PFSK-1 (cell line): ENCODE results near the gene KRT9.

Experiments used
- FOXP2 ChIP-seq: optimal IDR thresholded peaks from 2 replicates; pipeline ENCODE3; 2011; ENCODE audit warnings: borderline replicate concordance, control low read depth, inconsistent platforms; ENCODE audit not compliant: insufficient read depth; ENCODE audit errors: extremely low read length, extremely low read depth
- POLR2AphosphoS5 ChIP-seq: IDR thresholded peaks from 2 replicates; pipeline ENCODE4 v1.6.1; 2012; ENCODE audit warnings: low read depth, mild to moderate bottlenecking, control low read depth, low read length, moderate library complexity
- SIN3A ChIP-seq: IDR thresholded peaks from 2 replicates; pipeline ENCODE4 v1.6.1; 2012; ENCODE audit warnings: mild to moderate bottlenecking, low read length, moderate library complexity, borderline replicate concordance; ENCODE audit not compliant: insufficient read depth
- TAF1 ChIP-seq: IDR thresholded peaks from 2 replicates; pipeline ENCODE4 v1.6.1; 2012; ENCODE audit warnings: low read length, control low read depth, borderline replicate concordance; ENCODE audit not compliant: insufficient read depth
- TF ChIP-seq, protein P1 (sequence below), 2 experiments: IDR thresholded peaks; 2 replicates each; pipeline versions ENCODE4 v1.6.1 to v1.8.0; 2011 to 2012; ENCODE audit warnings: low read depth in 2 of 2, low read length in 2 of 2, control low read depth in 1 of 2, inconsistent platforms in 1 of 2, mild to moderate bottlenecking in 1 of 2, moderate library complexity in 1 of 2; ENCODE audit not compliant: insufficient read depth in 1 of 2

KRT9 gene

DNA sequence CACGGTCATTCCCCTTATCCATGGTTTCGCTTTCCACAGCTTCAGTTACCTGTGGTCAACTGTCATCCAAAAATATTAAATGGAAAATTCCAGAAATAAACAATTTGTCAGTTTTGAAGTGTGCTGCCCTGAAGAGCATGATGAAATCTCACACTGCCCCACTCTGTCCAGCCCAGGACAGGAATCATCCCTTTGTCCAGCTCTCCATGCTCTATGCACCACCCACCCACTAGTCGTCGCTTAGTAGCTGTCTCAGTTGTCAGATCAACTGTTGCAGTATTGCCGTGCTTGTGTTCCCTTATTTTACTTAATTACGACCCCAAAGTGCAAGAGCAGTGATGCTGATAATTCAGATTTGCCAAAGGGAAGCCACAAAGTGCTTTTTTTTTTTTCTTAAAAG is 10.3 kb downstream of the KRT9 start:
- TF ChIP-seq FOXP2 (no peak), POLR2AphosphoS5 (no peak), SIN3A (no peak), TAF1 (no peak)
- TF ChIP-seq, protein P1, sequence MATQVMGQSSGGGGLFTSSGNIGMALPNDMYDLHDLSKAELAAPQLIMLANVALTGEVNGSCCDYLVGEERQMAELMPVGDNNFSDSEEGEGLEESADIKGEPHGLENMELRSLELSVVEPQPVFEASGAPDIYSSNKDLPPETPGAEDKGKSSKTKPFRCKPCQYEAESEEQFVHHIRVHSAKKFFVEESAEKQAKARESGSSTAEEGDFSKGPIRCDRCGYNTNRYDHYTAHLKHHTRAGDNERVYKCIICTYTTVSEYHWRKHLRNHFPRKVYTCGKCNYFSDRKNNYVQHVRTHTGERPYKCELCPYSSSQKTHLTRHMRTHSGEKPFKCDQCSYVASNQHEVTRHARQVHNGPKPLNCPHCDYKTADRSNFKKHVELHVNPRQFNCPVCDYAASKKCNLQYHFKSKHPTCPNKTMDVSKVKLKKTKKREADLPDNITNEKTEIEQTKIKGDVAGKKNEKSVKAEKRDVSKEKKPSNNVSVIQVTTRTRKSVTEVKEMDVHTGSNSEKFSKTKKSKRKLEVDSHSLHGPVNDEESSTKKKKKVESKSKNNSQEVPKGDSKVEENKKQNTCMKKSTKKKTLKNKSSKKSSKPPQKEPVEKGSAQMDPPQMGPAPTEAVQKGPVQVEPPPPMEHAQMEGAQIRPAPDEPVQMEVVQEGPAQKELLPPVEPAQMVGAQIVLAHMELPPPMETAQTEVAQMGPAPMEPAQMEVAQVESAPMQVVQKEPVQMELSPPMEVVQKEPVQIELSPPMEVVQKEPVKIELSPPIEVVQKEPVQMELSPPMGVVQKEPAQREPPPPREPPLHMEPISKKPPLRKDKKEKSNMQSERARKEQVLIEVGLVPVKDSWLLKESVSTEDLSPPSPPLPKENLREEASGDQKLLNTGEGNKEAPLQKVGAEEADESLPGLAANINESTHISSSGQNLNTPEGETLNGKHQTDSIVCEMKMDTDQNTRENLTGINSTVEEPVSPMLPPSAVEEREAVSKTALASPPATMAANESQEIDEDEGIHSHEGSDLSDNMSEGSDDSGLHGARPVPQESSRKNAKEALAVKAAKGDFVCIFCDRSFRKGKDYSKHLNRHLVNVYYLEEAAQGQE (IDR thresholded peaks at IDR 0.05; ENCODE audit: insufficient read depth in 1 of 2, low read depth in 2 of 2, low read length in 2 of 2), result no peak

DNA sequence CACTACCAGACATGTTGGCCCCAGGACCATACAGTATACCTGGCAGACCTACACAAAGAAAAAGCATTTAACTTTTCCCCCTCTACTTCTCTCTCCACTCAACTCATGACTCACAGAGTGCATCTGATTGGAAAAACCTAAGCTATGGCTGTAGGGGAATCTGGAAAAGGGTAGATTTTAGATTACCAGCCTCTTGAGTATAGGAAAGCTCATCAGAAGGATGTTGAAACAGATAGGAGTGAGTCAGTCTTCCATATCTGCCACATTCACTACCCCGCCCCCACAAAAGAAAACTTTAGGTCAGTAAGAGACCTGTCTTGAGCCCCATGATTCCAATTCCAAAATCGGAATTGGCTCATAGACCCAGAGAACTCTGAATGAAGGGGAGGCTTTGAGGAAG is 12.3 kb downstream of the KRT9 start:
- TF ChIP-seq POLR2AphosphoS5 (no peak), FOXP2 (no peak), SIN3A (no peak), TAF1 (no peak)
- TF ChIP-seq, protein P1 (IDR thresholded peaks at IDR 0.05; ENCODE audit: insufficient read depth in 1 of 2, low read depth in 2 of 2, low read length in 2 of 2), result no peak

DNA sequence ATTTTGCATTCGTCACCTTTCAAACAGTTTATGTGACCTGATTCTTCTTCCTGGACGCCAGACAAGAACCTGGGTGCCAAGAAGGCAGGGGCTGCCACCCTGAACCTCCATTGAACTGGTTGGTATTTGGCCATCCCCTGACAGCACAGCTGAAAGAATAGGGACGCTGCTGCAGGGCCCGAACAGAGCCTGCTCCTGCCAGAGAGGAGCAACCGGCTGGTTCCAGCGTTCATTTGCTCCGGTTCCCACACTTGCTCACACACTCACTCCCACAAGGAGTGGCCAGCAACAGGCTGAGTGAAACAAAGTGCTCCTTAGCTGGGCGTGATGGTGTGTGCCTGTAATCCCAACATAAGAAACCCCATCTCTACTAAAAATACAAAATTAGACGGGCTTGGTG is 14.9 kb downstream of the KRT9 start:
- TF ChIP-seq TAF1 (no peak), POLR2AphosphoS5 (no peak)

DNA sequence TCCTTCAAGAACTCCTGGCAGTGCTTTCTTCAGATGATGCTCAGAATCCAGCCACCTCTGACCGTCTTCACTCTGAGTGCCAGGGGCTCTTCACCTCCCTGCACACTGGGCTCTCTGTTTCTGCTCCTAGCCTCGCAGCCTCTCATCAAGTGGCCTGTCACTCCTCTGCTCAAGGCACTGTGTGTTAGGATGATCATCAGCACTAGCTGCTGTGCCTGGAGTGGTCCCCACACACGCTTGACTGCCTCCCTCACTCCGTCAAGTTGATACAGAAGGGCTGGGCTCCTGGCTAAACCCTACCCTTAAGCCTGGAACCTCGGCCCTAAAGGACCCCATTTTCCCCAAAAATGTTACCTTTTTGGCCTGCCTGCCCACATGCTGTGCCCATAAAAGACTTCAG is 15.6 kb downstream of the KRT9 start:
- no peak for TF ChIP-seq SIN3A
- TF ChIP-seq POLR2AphosphoS5, result no peak
- TF ChIP-seq TAF1, result no peak
- TF ChIP-seq, protein P1 (IDR thresholded peaks at IDR 0.05; ENCODE audit: insufficient read depth in 1 of 2, low read depth in 2 of 2, low read length in 2 of 2), result no peak
- TF ChIP-seq FOXP2, result no peak

DNA sequence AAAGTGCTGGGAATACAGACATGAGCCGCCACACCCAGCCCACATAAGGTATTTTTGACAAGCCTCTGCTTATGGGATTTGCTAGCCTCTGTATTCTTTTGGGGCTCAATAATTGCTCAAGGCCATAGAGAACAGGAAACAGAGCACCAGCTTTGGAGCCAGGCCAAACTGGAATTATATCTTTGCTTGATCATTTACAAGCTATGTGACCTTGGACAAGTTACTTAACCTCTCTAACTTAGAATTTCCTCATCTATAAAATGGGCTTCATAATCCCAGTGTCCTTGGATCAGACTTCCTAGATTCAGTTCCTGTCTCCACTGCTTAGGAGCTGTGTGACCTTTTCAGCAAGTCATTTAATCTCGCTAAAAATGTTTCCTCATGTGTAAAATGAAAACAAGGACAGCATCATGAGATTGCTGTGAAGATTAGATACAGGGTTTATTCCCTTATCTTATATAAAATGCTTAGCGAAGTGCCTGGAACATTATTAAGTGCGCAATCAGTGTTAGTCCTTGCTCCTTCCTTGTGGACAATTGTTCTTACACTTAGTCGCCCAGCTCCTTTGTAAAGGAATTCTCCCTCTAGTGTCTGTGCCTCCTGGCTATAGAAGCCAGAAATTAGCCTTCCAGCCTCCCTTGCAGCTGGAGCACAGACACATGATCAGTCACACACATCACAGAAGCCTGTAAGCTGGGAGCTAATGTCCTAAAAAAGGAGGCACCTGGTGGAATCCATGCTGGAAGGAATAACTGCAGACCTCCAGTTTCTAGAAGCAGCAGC is 16.6 kb downstream of the KRT9 start:
- no peak for TF ChIP-seq FOXP2
- TF ChIP-seq, protein P1 (IDR thresholded peaks at IDR 0.05; ENCODE audit: insufficient read depth in 1 of 2, low read depth in 2 of 2, low read length in 2 of 2), result no peak
- no peak for TF ChIP-seq TAF1
- TF ChIP-seq SIN3A, result no peak
- TF ChIP-seq POLR2AphosphoS5, result no peak
